Measurements from ENCODE around the gene GRB10. TPM values are rescaled to one million over a fixed set of nuclear protein-coding genes. Genes with fewer than 3 reads are reported as not detected.

GRB10 gene
- polyA plus RNA-seq, 1 donor: 19.9 TPM

- no peaks in the 10 kb centered on the region for H3K4me1 ChIP-seq (ENCODE audit: control insufficient read depth, insufficient read depth, low read length)
- peaks cover 8% of the 10 kb centered on the region for H3K9me3 ChIP-seq (ENCODE audit: control insufficient read depth, low read depth, low read length)
- no peak overlapping the region for H3K27ac ChIP-seq (ENCODE audit: low read length)
- H3K27me3 ChIP-seq (ENCODE audit: control insufficient read depth, insufficient read depth, low read length): peaks cover 33% of the 10 kb centered on the region
- no peaks in the 10 kb centered on the region for H3K36me3 ChIP-seq (ENCODE audit: control insufficient read depth, insufficient read depth, low read length)
- H3K4me3 ChIP-seq (ENCODE audit: low read length): peak overlapping the region; percentile 47
- DNase-seq: peak in 1 of 2 donors; percentile 58
- WGBS (ENCODE audit: insufficient coverage, low lambda C conversion rate): no CpG with 5 or more reads among the region's 91 CpGs
Observed at GRCh38 chr7:50792342-50793119, 9.8 kb upstream of the GRB10 start.

- H3K27me3 ChIP-seq (ENCODE audit: control insufficient read depth, insufficient read depth, low read length): peaks cover 33% of the 10 kb centered on the region
- H3K4me3 ChIP-seq (ENCODE audit: low read length): peak overlapping the region; percentile 47
- H3K27ac ChIP-seq (ENCODE audit: low read length): no peak overlapping the region
- H3K36me3 ChIP-seq (ENCODE audit: control insufficient read depth, insufficient read depth, low read length): no peaks in the 10 kb centered on the region
- 0% methylated on average over 2 of the region's 10 CpGs for WGBS (ENCODE audit: insufficient coverage, low lambda C conversion rate)
- H3K9me3 ChIP-seq (ENCODE audit: control insufficient read depth, low read depth, low read length): peaks cover 11% of the 10 kb centered on the region
- peak in 1 of 2 donors; percentile 58 for DNase-seq
- no peaks in the 10 kb centered on the region for H3K4me1 ChIP-seq (ENCODE audit: control insufficient read depth, insufficient read depth, low read length)
Observed at GRCh38 chr7:50791938-50792341, 9.2 kb upstream of the GRB10 start.

DNA sequence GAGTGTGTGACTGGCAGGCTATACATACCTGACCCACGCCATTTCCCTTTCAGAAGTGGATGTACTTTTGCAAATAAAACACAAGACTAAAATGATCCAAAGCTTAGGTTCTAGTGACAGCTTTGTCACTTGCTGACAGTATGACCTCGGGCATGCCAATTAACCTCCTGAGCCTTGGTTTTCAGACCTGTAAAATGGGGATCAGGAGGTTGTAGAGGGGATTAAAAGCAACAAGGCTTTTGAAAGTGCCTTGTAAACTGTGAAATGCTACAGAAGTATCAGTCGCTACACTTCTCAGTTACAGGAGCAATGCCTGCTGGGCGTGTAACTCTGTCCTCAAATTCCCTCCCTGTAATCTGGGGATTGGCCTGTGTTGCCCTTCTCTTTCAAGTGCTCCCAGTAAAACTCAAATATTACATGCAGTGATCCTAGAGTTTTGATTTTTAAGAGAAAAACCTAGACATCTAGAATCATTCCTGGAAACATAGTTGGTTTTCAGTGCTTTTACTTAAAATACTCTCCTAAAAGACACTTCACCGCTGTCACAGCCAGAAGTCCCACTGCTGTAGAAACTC is 8.8 kb upstream of the GRB10 start:
- H3K27me3 ChIP-seq (ENCODE audit: control insufficient read depth, insufficient read depth, low read length): peaks cover 33% of the 10 kb centered on the region
- H3K36me3 ChIP-seq (ENCODE audit: control insufficient read depth, insufficient read depth, low read length): no peaks in the 10 kb centered on the region
- peaks cover 11% of the 10 kb centered on the region for H3K9me3 ChIP-seq (ENCODE audit: control insufficient read depth, low read depth, low read length)
- H3K4me3 ChIP-seq (ENCODE audit: low read length): peak overlapping the region; percentile 47
- peak in 1 of 2 donors; percentile 23 for DNase-seq
- WGBS (ENCODE audit: insufficient coverage, low lambda C conversion rate): no CpG with 5 or more reads among the region's 5 CpGs
- H3K4me1 ChIP-seq (ENCODE audit: control insufficient read depth, insufficient read depth, low read length): no peaks in the 10 kb centered on the region
- no peak overlapping the region for H3K27ac ChIP-seq (ENCODE audit: low read length)

DNA sequence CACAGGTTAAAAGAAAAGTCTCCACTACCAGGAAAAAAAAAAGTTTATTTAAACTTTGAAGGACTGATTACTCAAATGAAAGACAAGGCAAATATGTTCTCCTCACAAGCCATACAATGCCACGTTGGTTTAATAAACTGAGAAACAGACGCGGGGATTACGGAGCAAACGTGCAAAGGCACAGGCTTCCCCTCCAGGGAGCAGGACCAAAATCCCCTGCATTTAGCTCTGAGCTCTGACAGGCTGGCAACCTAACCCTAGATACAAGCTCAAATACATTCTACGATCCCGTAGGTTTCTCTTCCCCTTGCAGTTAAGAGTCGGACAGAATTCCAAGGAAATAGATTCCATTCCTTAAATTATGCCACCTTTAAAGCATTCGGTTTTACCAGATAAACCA is 7.7 kb upstream of the GRB10 start:
- Histone ChIP-seq H3K4me3 (ENCODE audit: low read length) (no peak overlapping the region), H3K9me3 (ENCODE audit: control insufficient read depth, low read depth, low read length) (peaks cover 11% of the 10 kb centered on the region), H3K27ac (ENCODE audit: low read length) (no peak overlapping the region), H3K4me1 (ENCODE audit: control insufficient read depth, insufficient read depth, low read length) (no peaks in the 10 kb centered on the region), H3K36me3 (ENCODE audit: control insufficient read depth, insufficient read depth, low read length) (no peaks in the 10 kb centered on the region), H3K27me3 (ENCODE audit: control insufficient read depth, insufficient read depth, low read length) (peaks cover 32% of the 10 kb centered on the region)
- DNase-seq: no peak
- 87% methylated on average over 3 of the region's 9 CpGs for WGBS (ENCODE audit: insufficient coverage, low lambda C conversion rate)

GRCh38 chr7:50788382-50788781 is 5.7 kb upstream of the GRB10 start:
- Histone ChIP-seq H3K36me3 (ENCODE audit: control insufficient read depth, insufficient read depth, low read length) (no peaks in the 10 kb centered on the region), H3K27me3 (ENCODE audit: control insufficient read depth, insufficient read depth, low read length) (peaks cover 25% of the 10 kb centered on the region), H3K27ac (ENCODE audit: low read length) (no peak overlapping the region), H3K4me1 (ENCODE audit: control insufficient read depth, insufficient read depth, low read length) (no peaks in the 10 kb centered on the region), H3K4me3 (ENCODE audit: low read length) (no peak overlapping the region), H3K9me3 (ENCODE audit: control insufficient read depth, low read depth, low read length) (peaks cover 11% of the 10 kb centered on the region)
- no CpG with 5 or more reads among the region's 5 CpGs for WGBS (ENCODE audit: insufficient coverage, low lambda C conversion rate)
- no peak for DNase-seq

- Histone ChIP-seq H3K27ac (ENCODE audit: low read length) (no peak overlapping the region), H3K4me3 (ENCODE audit: low read length) (no peak overlapping the region), H3K4me1 (ENCODE audit: control insufficient read depth, insufficient read depth, low read length) (peaks cover 3% of the 10 kb centered on the region), H3K36me3 (ENCODE audit: control insufficient read depth, insufficient read depth, low read length) (no peaks in the 10 kb centered on the region), H3K9me3 (ENCODE audit: control insufficient read depth, low read depth, low read length) (peaks cover 11% of the 10 kb centered on the region), H3K27me3 (ENCODE audit: control insufficient read depth, insufficient read depth, low read length) (peaks cover 28% of the 10 kb centered on the region)
- WGBS (ENCODE audit: insufficient coverage, low lambda C conversion rate): no CpG with 5 or more reads among the region's 4 CpGs
- no peak for DNase-seq
Observed at GRCh38 chr7:50787825-50788224, 5.1 kb upstream of the GRB10 start.

GRCh38 chr7:50785346-50785745 is 2.6 kb upstream of the GRB10 start:
- DNase-seq: no peak
- WGBS (ENCODE audit: insufficient coverage, low lambda C conversion rate): no CpG with 5 or more reads among the region's 6 CpGs
- peaks cover 11% of the 10 kb centered on the region for H3K9me3 ChIP-seq (ENCODE audit: control insufficient read depth, low read depth, low read length)
- H3K4me3 ChIP-seq (ENCODE audit: low read length): no peak overlapping the region
- peaks cover 3% of the 10 kb centered on the region for H3K4me1 ChIP-seq (ENCODE audit: control insufficient read depth, insufficient read depth, low read length)
- H3K27me3 ChIP-seq (ENCODE audit: control insufficient read depth, insufficient read depth, low read length): peaks cover 19% of the 10 kb centered on the region
- no peaks in the 10 kb centered on the region for H3K36me3 ChIP-seq (ENCODE audit: control insufficient read depth, insufficient read depth, low read length)
- H3K27ac ChIP-seq (ENCODE audit: low read length): no peak overlapping the region

DNA sequence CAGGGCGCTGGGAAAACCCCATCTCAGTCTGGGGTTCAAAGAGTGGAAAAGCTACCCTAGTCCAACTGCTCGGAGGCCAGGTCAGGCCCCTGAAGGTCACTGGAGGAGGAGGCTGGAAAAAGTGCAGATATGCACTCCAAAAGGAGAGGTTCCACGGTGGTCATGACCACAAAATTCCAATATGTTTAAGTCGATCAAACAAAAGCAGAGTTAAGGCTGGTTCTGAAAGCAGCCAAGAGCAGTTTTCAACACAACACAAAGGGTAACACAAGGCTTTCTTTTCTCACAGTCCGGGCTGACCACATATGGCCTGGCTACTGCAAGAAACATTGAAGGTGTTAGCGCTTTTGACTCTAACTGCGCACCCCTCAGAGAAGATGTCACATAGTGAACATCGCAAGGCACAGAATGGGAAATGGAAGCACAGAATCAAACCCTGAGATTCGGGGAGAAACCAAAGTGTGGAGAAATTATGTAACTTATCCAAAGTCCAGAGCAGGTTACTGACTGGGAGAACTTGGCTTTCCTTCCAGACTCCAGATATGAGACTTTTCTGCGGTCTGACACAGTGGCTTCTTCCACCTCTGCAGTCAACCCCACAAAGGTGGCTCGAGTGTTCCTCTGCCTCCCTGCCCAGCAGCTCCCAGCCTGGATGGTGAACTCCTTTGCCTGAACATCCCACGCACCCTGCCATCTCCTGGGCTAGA is 1.3 kb upstream of the GRB10 start:
- peaks cover 3% of the 10 kb centered on the region for H3K4me1 ChIP-seq (ENCODE audit: control insufficient read depth, insufficient read depth, low read length)

GRCh38 chr7:50783303-50783702 is 607 bp upstream of the GRB10 start:
- no peak overlapping the region for H3K27ac ChIP-seq (ENCODE audit: low read length)
- peaks cover 7% of the 10 kb centered on the region for H3K9me3 ChIP-seq (ENCODE audit: control insufficient read depth, low read depth, low read length)
- DNase-seq: no peak
- H3K4me3 ChIP-seq (ENCODE audit: low read length): no peak overlapping the region
- H3K27me3 ChIP-seq (ENCODE audit: control insufficient read depth, insufficient read depth, low read length): peaks cover 19% of the 10 kb centered on the region
- no peaks in the 10 kb centered on the region for H3K36me3 ChIP-seq (ENCODE audit: control insufficient read depth, insufficient read depth, low read length)
- WGBS (ENCODE audit: insufficient coverage, low lambda C conversion rate): no CpG with 5 or more reads among the region's 7 CpGs
- peaks cover 3% of the 10 kb centered on the region for H3K4me1 ChIP-seq (ENCODE audit: control insufficient read depth, insufficient read depth, low read length)

More for the DNA sequence above, 1.3 kb upstream of the GRB10 start:
- Histone ChIP-seq H3K4me3 (ENCODE audit: low read length) (no peak overlapping the region), H3K9me3 (ENCODE audit: control insufficient read depth, low read depth, low read length) (peaks cover 11% of the 10 kb centered on the region), H3K27ac (ENCODE audit: low read length) (no peak overlapping the region), H3K27me3 (ENCODE audit: control insufficient read depth, insufficient read depth, low read length) (peaks cover 19% of the 10 kb centered on the region), H3K36me3 (ENCODE audit: control insufficient read depth, insufficient read depth, low read length) (no peaks in the 10 kb centered on the region)
- DNase-seq: no peak
- 100% methylated on average over 2 of the region's 12 CpGs for WGBS (ENCODE audit: insufficient coverage, low lambda C conversion rate)

DNA sequence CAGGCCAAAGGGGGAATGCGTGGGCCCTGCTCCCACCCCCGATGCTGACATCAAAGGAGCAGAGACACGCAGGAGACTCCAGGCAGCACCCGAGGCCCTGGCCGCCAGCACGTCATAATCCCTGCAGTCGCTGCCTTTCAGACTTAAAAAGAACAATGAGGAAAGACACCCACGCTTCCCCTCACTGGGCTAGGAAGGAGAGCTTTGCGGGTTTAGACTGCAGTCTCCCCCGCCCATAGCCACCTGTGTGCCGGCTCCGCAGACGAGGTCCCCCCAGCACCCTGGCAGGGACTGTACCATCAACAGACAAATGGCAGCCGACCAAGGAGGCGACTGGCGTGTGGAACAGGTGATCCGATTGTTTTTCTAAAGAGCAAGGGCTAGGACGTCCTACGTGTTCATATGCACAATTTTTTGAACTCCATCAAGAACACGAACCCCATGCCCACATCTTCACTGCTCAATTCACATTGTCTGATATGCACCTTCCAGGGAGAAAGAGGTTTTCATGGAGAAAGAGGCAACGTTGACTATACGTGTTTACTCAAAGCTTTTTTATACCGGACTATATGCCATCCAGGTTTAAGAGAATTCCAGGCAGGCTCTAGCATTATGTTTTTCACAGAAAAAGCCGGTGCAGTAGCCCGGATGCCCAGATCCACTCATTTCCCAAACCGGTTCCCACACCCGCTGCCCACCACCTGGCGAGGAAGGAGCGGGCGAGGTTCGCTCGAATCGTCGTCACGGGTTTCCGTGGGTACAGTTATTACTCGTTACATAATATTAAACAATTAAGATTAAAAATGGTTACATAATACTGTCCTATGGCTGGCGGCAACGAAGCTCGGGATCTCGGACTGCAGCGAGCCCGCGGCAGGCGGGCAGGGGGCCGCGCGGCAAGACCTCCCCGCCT is 1.1 kb downstream of the GRB10 start:
- no peaks in the 10 kb centered on the region for H3K9me3 ChIP-seq (ENCODE audit: control insufficient read depth, low read depth, low read length)
- H3K36me3 ChIP-seq (ENCODE audit: control insufficient read depth, insufficient read depth, low read length): no peaks in the 10 kb centered on the region
- peaks cover 19% of the 10 kb centered on the region for H3K27me3 ChIP-seq (ENCODE audit: control insufficient read depth, insufficient read depth, low read length)
- H3K4me1 ChIP-seq (ENCODE audit: control insufficient read depth, insufficient read depth, low read length): peaks cover 3% of the 10 kb centered on the region
- WGBS (ENCODE audit: insufficient coverage, low lambda C conversion rate): 90% methylated on average over 2 of the region's 49 CpGs
- no peak overlapping the region for H3K4me3 ChIP-seq (ENCODE audit: low read length)
- H3K27ac ChIP-seq (ENCODE audit: low read length): no peak overlapping the region
- no peak for DNase-seq
